ENCODE results near the gene OSTM1. TPM values are rescaled to one million over a fixed set of nuclear protein-coding genes. Genes with fewer than 3 reads are reported as not detected.
A peak's percentile ranks its signal among the peaks of the same experiment; 100 is the strongest.

OSTM1 gene
- total and polyA plus RNA-seq, 4 donors, result 18.1 to 64.3 (median 25.9) TPM

GRCh38 chr6:108118810-108119768, 44.5 kb upstream of the OSTM1 start:
- H3K27me3 ChIP-seq (ENCODE audit: control insufficient read depth in 3 of 3, insufficient read depth in 3 of 3, low read length in 2 of 3), result peaks cover 7 to 96% (median 85%) of the 10 kb centered on the region in 3 donors
- H3K4me3 ChIP-seq, result no peak overlapping the region
- no peaks in the 10 kb centered on the region for H3K9me3 ChIP-seq (ENCODE audit: control insufficient read depth in 4 of 4, insufficient read depth in 3 of 4, low read length in 3 of 4)
- DNase-seq, result peak; percentile 24 to 60 (median 29)
- no peak for ATAC-seq (ENCODE audit: insufficient read depth, low FRiP score)
- H3K4me1 ChIP-seq (ENCODE audit: control insufficient read depth in 5 of 5, insufficient read depth in 5 of 5, low read length in 5 of 5), result peaks cover 0 to 46% (median 15%) of the 10 kb centered on the region in 5 donors
- no peaks in the 10 kb centered on the region for H3K36me3 ChIP-seq (ENCODE audit: control insufficient read depth in 4 of 4, insufficient read depth in 4 of 4, low read length in 4 of 4)
- 2 to 5% methylated on average over 67 of the region's 67 CpGs for WGBS, 2 donors
- H3K27ac ChIP-seq (ENCODE audit: low read depth in 1 of 2, low read length in 1 of 2), result no peak overlapping the region
- TF ChIP-seq, protein P1, sequence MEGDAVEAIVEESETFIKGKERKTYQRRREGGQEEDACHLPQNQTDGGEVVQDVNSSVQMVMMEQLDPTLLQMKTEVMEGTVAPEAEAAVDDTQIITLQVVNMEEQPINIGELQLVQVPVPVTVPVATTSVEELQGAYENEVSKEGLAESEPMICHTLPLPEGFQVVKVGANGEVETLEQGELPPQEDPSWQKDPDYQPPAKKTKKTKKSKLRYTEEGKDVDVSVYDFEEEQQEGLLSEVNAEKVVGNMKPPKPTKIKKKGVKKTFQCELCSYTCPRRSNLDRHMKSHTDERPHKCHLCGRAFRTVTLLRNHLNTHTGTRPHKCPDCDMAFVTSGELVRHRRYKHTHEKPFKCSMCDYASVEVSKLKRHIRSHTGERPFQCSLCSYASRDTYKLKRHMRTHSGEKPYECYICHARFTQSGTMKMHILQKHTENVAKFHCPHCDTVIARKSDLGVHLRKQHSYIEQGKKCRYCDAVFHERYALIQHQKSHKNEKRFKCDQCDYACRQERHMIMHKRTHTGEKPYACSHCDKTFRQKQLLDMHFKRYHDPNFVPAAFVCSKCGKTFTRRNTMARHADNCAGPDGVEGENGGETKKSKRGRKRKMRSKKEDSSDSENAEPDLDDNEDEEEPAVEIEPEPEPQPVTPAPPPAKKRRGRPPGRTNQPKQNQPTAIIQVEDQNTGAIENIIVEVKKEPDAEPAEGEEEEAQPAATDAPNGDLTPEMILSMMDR (IDR thresholded peaks at IDR 0.05; ENCODE audit: control extremely low read depth, extremely low read depth), result no peak
- H3K9ac ChIP-seq (ENCODE audit: insufficient read depth in 1 of 2, low read length in 2 of 2), result no peak overlapping the region

- Histone ChIP-seq H3K9ac (ENCODE audit: insufficient read depth in 1 of 2, low read length in 2 of 2) (no peak overlapping the region), H3K36me3 (ENCODE audit: control insufficient read depth in 4 of 4, insufficient read depth in 4 of 4, low read length in 4 of 4) (no peaks in the 10 kb centered on the region), H3K27me3 (ENCODE audit: control insufficient read depth in 3 of 3, insufficient read depth in 3 of 3, low read length in 2 of 3) (peaks cover 7 to 94% (median 79%) of the 10 kb centered on the region in 3 donors), H3K27ac (ENCODE audit: low read depth in 1 of 2, low read length in 1 of 2) (no peak overlapping the region), H3K4me1 (ENCODE audit: control insufficient read depth in 5 of 5, insufficient read depth in 5 of 5, low read length in 5 of 5) (peaks cover 0 to 52% (median 13%) of the 10 kb centered on the region in 5 donors), H3K9me3 (ENCODE audit: control insufficient read depth in 4 of 4, insufficient read depth in 3 of 4, low read length in 3 of 4) (peaks cover 0 to 2% (median 0%) of the 10 kb centered on the region in 4 donors), H3K4me3 (peak overlapping the region; percentile 49)
- ATAC-seq (ENCODE audit: insufficient read depth, low FRiP score) (no peak), DNase-seq (no peak)
- TF ChIP-seq, protein P1 (IDR thresholded peaks at IDR 0.05; ENCODE audit: control extremely low read depth, extremely low read depth), result no peak
- WGBS, 2 donors, result 1 to 7% methylated on average over 3 to 45 of the region's 45 CpGs
Measured at GRCh38 chr6:108118359-108118724, 43.8 kb upstream of the OSTM1 start.

- Histone ChIP-seq H3K9me3 (ENCODE audit: control insufficient read depth in 4 of 4, insufficient read depth in 3 of 4, low read length in 3 of 4) (peaks cover 0 to 2% (median 0%) of the 10 kb centered on the region in 4 donors), H3K27me3 (ENCODE audit: control insufficient read depth in 3 of 3, insufficient read depth in 3 of 3, low read length in 2 of 3) (peaks cover 7 to 88% (median 78%) of the 10 kb centered on the region in 3 donors), H3K27ac (ENCODE audit: low read depth in 1 of 2, low read length in 1 of 2) (no peak overlapping the region), H3K9ac (ENCODE audit: insufficient read depth in 1 of 2, low read length in 2 of 2) (no peak overlapping the region), H3K36me3 (ENCODE audit: control insufficient read depth in 4 of 4, insufficient read depth in 4 of 4, low read length in 4 of 4) (no peaks in the 10 kb centered on the region), H3K4me1 (ENCODE audit: control insufficient read depth in 5 of 5, insufficient read depth in 5 of 5, low read length in 5 of 5) (peaks cover 0 to 52% (median 13%) of the 10 kb centered on the region in 5 donors), H3K4me3 (peak overlapping the region; percentile 49)
- 1% methylated on average over 46 to 72 of the region's 72 CpGs for WGBS, 2 donors
- TF ChIP-seq, protein P1 (IDR thresholded peaks at IDR 0.05; ENCODE audit: control extremely low read depth, extremely low read depth), result no peak
- ATAC-seq (ENCODE audit: insufficient read depth, low FRiP score) (peak; percentile 71), DNase-seq (peak in 2 of 3 donors; percentile 27 to 40)
Measured at GRCh38 chr6:108117427-108118358, 43.2 kb upstream of the OSTM1 start.
